GM12878 (cell line): ENCODE results near the gene ROBO1.

Experiments used
- CBX5 ChIP-seq: sonication (generic); IDR thresholded peaks from 2 replicates; pipeline ENCODE4 v1.6.1; 2016; ENCODE audit warnings: low read depth, moderate library complexity, mild to moderate bottlenecking, inconsistent platforms
- IRF3 ChIP-seq: fragments of 450-650 bp; IDR thresholded peaks from 2 replicates; pipeline ENCODE4 v1.6.1; 2014; ENCODE audit warnings: mild to moderate bottlenecking
- TF ChIP-seq, protein P1 (sequence below), 3 experiments: IDR thresholded peaks in 2 of 3; conservative IDR thresholded peaks in 1 of 3; 2 replicates each; pipeline ENCODE4 v1.5.1; 2011; ENCODE audit warnings: low read depth in 3 of 3, low read length in 3 of 3, mild to moderate bottlenecking in 3 of 3, control low read depth in 2 of 3, moderate library complexity in 2 of 3, inconsistent platforms in 1 of 3, mixed read lengths in 1 of 3; ENCODE audit not compliant: control insufficient read depth in 2 of 3, insufficient read depth in 1 of 3; ENCODE audit errors: extremely low read depth in 1 of 3

- TF ChIP-seq IRF3 = no peak
- TF ChIP-seq, protein P1, sequence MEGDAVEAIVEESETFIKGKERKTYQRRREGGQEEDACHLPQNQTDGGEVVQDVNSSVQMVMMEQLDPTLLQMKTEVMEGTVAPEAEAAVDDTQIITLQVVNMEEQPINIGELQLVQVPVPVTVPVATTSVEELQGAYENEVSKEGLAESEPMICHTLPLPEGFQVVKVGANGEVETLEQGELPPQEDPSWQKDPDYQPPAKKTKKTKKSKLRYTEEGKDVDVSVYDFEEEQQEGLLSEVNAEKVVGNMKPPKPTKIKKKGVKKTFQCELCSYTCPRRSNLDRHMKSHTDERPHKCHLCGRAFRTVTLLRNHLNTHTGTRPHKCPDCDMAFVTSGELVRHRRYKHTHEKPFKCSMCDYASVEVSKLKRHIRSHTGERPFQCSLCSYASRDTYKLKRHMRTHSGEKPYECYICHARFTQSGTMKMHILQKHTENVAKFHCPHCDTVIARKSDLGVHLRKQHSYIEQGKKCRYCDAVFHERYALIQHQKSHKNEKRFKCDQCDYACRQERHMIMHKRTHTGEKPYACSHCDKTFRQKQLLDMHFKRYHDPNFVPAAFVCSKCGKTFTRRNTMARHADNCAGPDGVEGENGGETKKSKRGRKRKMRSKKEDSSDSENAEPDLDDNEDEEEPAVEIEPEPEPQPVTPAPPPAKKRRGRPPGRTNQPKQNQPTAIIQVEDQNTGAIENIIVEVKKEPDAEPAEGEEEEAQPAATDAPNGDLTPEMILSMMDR (IDR thresholded peaks at IDR 0.05 in 2 of 3, conservative IDR thresholded peaks at IDR 0.05 in 1 of 3; ENCODE audit: control insufficient read depth in 2 of 3, extremely low read depth in 1 of 3, insufficient read depth in 1 of 3, low read depth in 3 of 3, low read length in 3 of 3) = no peak
- TF ChIP-seq CBX5 = no peak
Measured at GRCh38 chr3:79390352-79390751, 377.4 kb downstream of the ROBO1 start.
